Glutamatergic neuron (in vitro differentiated cells): ENCODE results near the gene SEMA7A. TPM values are rescaled to one million over a fixed set of nuclear protein-coding genes. Genes with fewer than 3 reads are reported as not detected.
A peak's percentile ranks its signal among the peaks of the same experiment; 100 is the strongest.

ENCODE experiments used
- DNase-seq: peaks from one replicate; pipeline ENCODE4 v3.0.0; 2022
- H3K27ac Mint-ChIP-seq: one replicate; pipeline ENCODE4 v1.8.0; 2020; ENCODE audit warnings: mild to moderate bottlenecking, mixed read lengths, inconsistent platforms; ENCODE audit not compliant: unreplicated experiment
- H3K27me3 Mint-ChIP-seq: one replicate; pipeline ENCODE4 v1.8.0; 2020; ENCODE audit warnings: mild to moderate bottlenecking, moderate library complexity, mixed read lengths, inconsistent platforms; ENCODE audit not compliant: unreplicated experiment
- H3K36me3 Mint-ChIP-seq: one replicate; pipeline ENCODE4 v1.8.0; 2020; ENCODE audit warnings: mild to moderate bottlenecking, mixed read lengths, inconsistent platforms; ENCODE audit not compliant: unreplicated experiment
- H3K4me1 Mint-ChIP-seq: one replicate; pipeline ENCODE4 v1.8.0; 2020; ENCODE audit warnings: mild to moderate bottlenecking, low read depth, mixed read lengths, inconsistent platforms; ENCODE audit not compliant: unreplicated experiment
- H3K4me3 Mint-ChIP-seq: one replicate; pipeline ENCODE4 v1.8.0; 2020; ENCODE audit warnings: mild to moderate bottlenecking, mixed read lengths, inconsistent platforms; ENCODE audit not compliant: unreplicated experiment
- H3K9me3 Mint-ChIP-seq: one replicate; pipeline ENCODE4 v1.8.0; 2020; ENCODE audit warnings: mild to moderate bottlenecking, moderate library complexity, mixed read lengths, inconsistent platforms; ENCODE audit not compliant: unreplicated experiment
- total RNA-seq: library from RNA; stranded (reverse); fragmentation: NEBNext Ultra II Directional; extraction: Animal tissue kit (Norgen Biotek cat#: 25700); gene quantifications from one replicate; pipeline ENCODE4 v1.2.1, GENCODE V29; 2021; ENCODE audit not compliant: unreplicated experiment
- TF ChIP-seq, protein P1 (sequence below): fragments of 200-600 bp; sonication (generic); IDR thresholded peaks from one replicate; pipeline ENCODE4 v1.5.0; 2021; ENCODE audit not compliant: partially characterized antibody, unreplicated experiment

SEMA7A gene
- total RNA-seq, 1 donor from 2014 or later = 16.2 TPM

GRCh38 chr15:74438206-74438605, 4.4 kb upstream of the SEMA7A start:
- Mint-ChIP-seq H3K36me3 (no peaks in the 10 kb centered on the region), H3K4me1 (peaks cover 11% of the 10 kb centered on the region), H3K27ac (no peak overlapping the region), H3K9me3 (no peaks in the 10 kb centered on the region), H3K4me3 (no peak overlapping the region), H3K27me3 (peaks cover 13% of the 10 kb centered on the region)
- TF ChIP-seq, protein P1, sequence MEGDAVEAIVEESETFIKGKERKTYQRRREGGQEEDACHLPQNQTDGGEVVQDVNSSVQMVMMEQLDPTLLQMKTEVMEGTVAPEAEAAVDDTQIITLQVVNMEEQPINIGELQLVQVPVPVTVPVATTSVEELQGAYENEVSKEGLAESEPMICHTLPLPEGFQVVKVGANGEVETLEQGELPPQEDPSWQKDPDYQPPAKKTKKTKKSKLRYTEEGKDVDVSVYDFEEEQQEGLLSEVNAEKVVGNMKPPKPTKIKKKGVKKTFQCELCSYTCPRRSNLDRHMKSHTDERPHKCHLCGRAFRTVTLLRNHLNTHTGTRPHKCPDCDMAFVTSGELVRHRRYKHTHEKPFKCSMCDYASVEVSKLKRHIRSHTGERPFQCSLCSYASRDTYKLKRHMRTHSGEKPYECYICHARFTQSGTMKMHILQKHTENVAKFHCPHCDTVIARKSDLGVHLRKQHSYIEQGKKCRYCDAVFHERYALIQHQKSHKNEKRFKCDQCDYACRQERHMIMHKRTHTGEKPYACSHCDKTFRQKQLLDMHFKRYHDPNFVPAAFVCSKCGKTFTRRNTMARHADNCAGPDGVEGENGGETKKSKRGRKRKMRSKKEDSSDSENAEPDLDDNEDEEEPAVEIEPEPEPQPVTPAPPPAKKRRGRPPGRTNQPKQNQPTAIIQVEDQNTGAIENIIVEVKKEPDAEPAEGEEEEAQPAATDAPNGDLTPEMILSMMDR = no peak
- DNase-seq = no peak

DNA sequence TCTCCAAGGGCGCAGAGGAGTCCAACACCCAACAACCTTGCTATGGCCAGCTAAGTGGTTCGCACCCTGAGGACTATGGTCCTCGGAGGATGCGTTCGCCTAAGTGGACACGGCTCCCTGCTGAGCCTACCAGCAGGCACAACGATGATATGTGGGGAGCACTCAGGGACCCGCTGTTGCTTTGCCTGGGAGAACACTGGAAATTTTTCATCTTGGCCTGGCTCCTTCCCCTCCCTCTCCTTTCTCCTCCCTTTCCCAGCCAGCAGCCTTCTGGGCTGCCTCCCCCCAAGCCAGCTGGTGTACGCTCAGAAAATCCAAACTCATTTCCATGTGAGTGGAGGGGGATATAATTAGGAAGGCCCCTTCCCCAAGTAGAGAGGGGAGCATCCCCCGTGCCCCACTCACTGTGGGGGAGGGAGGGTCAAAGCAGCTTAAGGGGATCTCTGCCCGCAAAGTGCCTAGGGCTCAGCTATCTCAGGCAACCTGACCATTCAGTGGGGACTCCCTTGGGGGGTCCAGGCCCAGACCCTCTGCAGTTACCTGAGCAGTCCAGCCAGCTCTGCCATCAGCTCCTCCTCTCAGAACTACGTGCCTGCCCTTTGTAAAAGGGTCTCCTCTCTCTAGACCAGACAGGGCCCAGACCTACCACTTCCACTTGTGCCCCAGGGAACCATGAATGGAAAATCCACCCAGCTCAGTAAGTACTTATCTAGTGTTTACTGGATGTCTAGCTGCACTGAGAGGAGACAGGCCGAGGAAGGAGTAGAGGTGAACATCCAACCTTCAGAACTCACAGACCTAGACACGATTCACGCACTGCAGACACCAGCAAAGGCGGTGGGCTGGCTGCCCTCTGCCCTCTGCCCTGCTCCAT, 742 bp upstream of the SEMA7A start:
- H3K27me3 Mint-ChIP-seq = peaks cover 17% of the 10 kb centered on the region
- peaks cover 15% of the 10 kb centered on the region for H3K4me1 Mint-ChIP-seq
- H3K9me3 Mint-ChIP-seq = peaks cover 3% of the 10 kb centered on the region
- DNase-seq = no peak
- TF ChIP-seq, protein P1 = no peak
- peak overlapping the region; percentile 74 for H3K4me3 Mint-ChIP-seq
- no peaks in the 10 kb centered on the region for H3K36me3 Mint-ChIP-seq
- H3K27ac Mint-ChIP-seq = peak overlapping the region; percentile 48

DNA sequence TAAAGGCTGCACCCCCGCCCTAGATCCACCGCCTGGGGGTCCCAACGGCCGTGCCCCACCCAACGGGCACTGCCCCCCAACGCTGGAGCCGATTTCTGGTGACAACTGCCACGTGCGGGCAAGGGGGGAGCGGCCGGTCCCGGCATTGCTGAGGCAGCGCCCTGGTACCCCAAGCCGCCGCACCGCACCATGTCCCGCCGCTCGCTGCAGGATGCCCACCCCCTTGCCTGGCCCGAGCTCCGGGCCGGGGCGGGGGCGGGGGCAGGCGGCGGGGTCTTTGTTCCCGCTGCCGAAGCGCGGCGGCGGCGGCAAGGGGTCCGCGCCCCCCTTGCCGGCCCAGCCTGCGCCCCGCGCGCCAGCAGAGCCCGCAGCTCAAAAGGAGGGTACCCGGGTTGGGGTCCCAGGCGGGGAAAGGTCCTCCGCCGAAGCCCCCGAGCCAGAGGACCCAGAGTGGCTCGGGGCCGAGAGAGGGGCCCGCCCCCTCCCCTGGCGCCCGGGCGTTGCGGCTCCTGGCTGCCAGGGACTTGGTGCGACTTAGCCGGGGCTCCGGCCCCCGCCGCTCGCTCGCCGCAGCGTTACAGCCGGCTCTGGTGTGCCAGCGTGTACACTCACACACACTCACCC, 678 bp downstream of the SEMA7A start:
- Mint-ChIP-seq H3K4me1 (peaks cover 19% of the 10 kb centered on the region), H3K27me3 (peaks cover 13% of the 10 kb centered on the region)

GRCh38 chr15:74432271-74432967, 1.3 kb downstream of the SEMA7A start:
- DNase-seq = no peak
- Mint-ChIP-seq H3K27ac (peak overlapping the region; percentile 55), H3K9me3 (peaks cover 3% of the 10 kb centered on the region), H3K4me1 (peaks cover 19% of the 10 kb centered on the region), H3K36me3 (no peaks in the 10 kb centered on the region), H3K4me3 (peak overlapping the region; percentile 84), H3K27me3 (peaks cover 13% of the 10 kb centered on the region)
- TF ChIP-seq, protein P1 = no peak

More for the DNA sequence above, 678 bp downstream of the SEMA7A start:
- H3K9me3 Mint-ChIP-seq = peaks cover 3% of the 10 kb centered on the region
- TF ChIP-seq, protein P1 = no peak
- no peaks in the 10 kb centered on the region for H3K36me3 Mint-ChIP-seq
- DNase-seq = no peak
- H3K27ac Mint-ChIP-seq = no peak overlapping the region
- H3K4me3 Mint-ChIP-seq = peak overlapping the region; percentile 84
